Measurements from ENCODE around the gene CTSH.

Gene CTSH

GRCh38 chr15:78981532-78982313 lies 36.9 kb upstream of the CTSH start:
- TF ChIP-seq EZH2 (IDR thresholded peaks at IDR 0.05) (no peak), FOXP2 (optimal IDR thresholded peaks at IDR 0.05; ENCODE audit: control extremely low read depth, extremely low read length, insufficient read depth) (no peak), POLR2AphosphoS5 (IDR thresholded peaks at IDR 0.05; ENCODE audit: borderline replicate concordance, low read depth, low read length) (no peak)
- Histone ChIP-seq H3K36me3 (ENCODE audit: insufficient read depth, low read length) (no peaks in the 10 kb centered on the region), H3K4me3 (no peak overlapping the region), H3K9me3 (ENCODE audit: low read depth, low read length) (no peaks in the 10 kb centered on the region), H3K27ac (no peak overlapping the region), H3K9ac (ENCODE audit: insufficient read length) (no peak overlapping the region)
- no peak for DNase-seq (ENCODE audit: low read depth, low spot score)

- no peak overlapping the region for H3K27ac ChIP-seq
- no peak for TF ChIP-seq EZH2 (IDR thresholded peaks at IDR 0.05)
- TF ChIP-seq FOXP2 (optimal IDR thresholded peaks at IDR 0.05; ENCODE audit: control extremely low read depth, extremely low read length, insufficient read depth): no peak
- TF ChIP-seq POLR2AphosphoS5 (IDR thresholded peaks at IDR 0.05; ENCODE audit: borderline replicate concordance, low read depth, low read length): no peak
- no peaks in the 10 kb centered on the region for H3K9me3 ChIP-seq (ENCODE audit: low read depth, low read length)
- no peak overlapping the region for H3K4me3 ChIP-seq
- no peak for DNase-seq (ENCODE audit: low read depth, low spot score)
- H3K9ac ChIP-seq (ENCODE audit: insufficient read length): no peak overlapping the region
- no peaks in the 10 kb centered on the region for H3K36me3 ChIP-seq (ENCODE audit: insufficient read depth, low read length)
Observed at GRCh38 chr15:78979456-78980320, 34.8 kb upstream of the CTSH start.

GRCh38 chr15:78978601-78979179 lies 33.8 kb upstream of the CTSH start:
- no peak overlapping the region for H3K4me3 ChIP-seq

GRCh38 chr15:78977591-78978347 lies 32.9 kb upstream of the CTSH start:
- no peak overlapping the region for H3K9ac ChIP-seq (ENCODE audit: insufficient read length)
- no peaks in the 10 kb centered on the region for H3K36me3 ChIP-seq (ENCODE audit: insufficient read depth, low read length)
- no peak for DNase-seq (ENCODE audit: low read depth, low spot score)
- TF ChIP-seq POLR2AphosphoS5 (IDR thresholded peaks at IDR 0.05; ENCODE audit: borderline replicate concordance, low read depth, low read length) (no peak), EZH2 (IDR thresholded peaks at IDR 0.05) (no peak), FOXP2 (optimal IDR thresholded peaks at IDR 0.05; ENCODE audit: control extremely low read depth, extremely low read length, insufficient read depth) (no peak)
- H3K9me3 ChIP-seq (ENCODE audit: low read depth, low read length): no peaks in the 10 kb centered on the region
- no peak overlapping the region for H3K4me3 ChIP-seq
- no peak overlapping the region for H3K27ac ChIP-seq

More at GRCh38 chr15:78978601-78979179, 33.8 kb upstream of the CTSH start:
- Histone ChIP-seq H3K36me3 (ENCODE audit: insufficient read depth, low read length) (no peaks in the 10 kb centered on the region), H3K27ac (no peak overlapping the region), H3K9me3 (ENCODE audit: low read depth, low read length) (no peaks in the 10 kb centered on the region), H3K9ac (ENCODE audit: insufficient read length) (no peak overlapping the region)
- DNase-seq (ENCODE audit: low read depth, low spot score): no peak
- TF ChIP-seq FOXP2 (optimal IDR thresholded peaks at IDR 0.05; ENCODE audit: control extremely low read depth, extremely low read length, insufficient read depth): no peak
- no peak for TF ChIP-seq POLR2AphosphoS5 (IDR thresholded peaks at IDR 0.05; ENCODE audit: borderline replicate concordance, low read depth, low read length)
- no peak for TF ChIP-seq EZH2 (IDR thresholded peaks at IDR 0.05)

GRCh38 chr15:78977091-78977571 lies 32.3 kb upstream of the CTSH start:
- Histone ChIP-seq H3K4me3 (no peak overlapping the region), H3K9ac (ENCODE audit: insufficient read length) (no peak overlapping the region), H3K27ac (no peak overlapping the region), H3K36me3 (ENCODE audit: insufficient read depth, low read length) (no peaks in the 10 kb centered on the region), H3K9me3 (ENCODE audit: low read depth, low read length) (no peaks in the 10 kb centered on the region)
- no peak for DNase-seq (ENCODE audit: low read depth, low spot score)
- TF ChIP-seq POLR2AphosphoS5 (IDR thresholded peaks at IDR 0.05; ENCODE audit: borderline replicate concordance, low read depth, low read length) (no peak), FOXP2 (optimal IDR thresholded peaks at IDR 0.05; ENCODE audit: control extremely low read depth, extremely low read length, insufficient read depth) (no peak), EZH2 (IDR thresholded peaks at IDR 0.05) (no peak)

GRCh38 chr15:78976691-78977090 lies 31.8 kb upstream of the CTSH start:
- H3K9me3 ChIP-seq (ENCODE audit: low read depth, low read length): no peaks in the 10 kb centered on the region
- TF ChIP-seq FOXP2 (optimal IDR thresholded peaks at IDR 0.05; ENCODE audit: control extremely low read depth, extremely low read length, insufficient read depth): no peak
- no peak overlapping the region for H3K9ac ChIP-seq (ENCODE audit: insufficient read length)
- DNase-seq (ENCODE audit: low read depth, low spot score): no peak
- H3K27ac ChIP-seq: no peak overlapping the region
- H3K4me3 ChIP-seq: no peak overlapping the region
- H3K36me3 ChIP-seq (ENCODE audit: insufficient read depth, low read length): no peaks in the 10 kb centered on the region

- no peaks in the 10 kb centered on the region for H3K9me3 ChIP-seq (ENCODE audit: low read depth, low read length)
- H3K9ac ChIP-seq (ENCODE audit: insufficient read length): no peak overlapping the region
- DNase-seq (ENCODE audit: low read depth, low spot score): no peak
- TF ChIP-seq EZH2 (IDR thresholded peaks at IDR 0.05) (no peak), FOXP2 (optimal IDR thresholded peaks at IDR 0.05; ENCODE audit: control extremely low read depth, extremely low read length, insufficient read depth) (no peak), POLR2AphosphoS5 (IDR thresholded peaks at IDR 0.05; ENCODE audit: borderline replicate concordance, low read depth, low read length) (no peak)
- no peak overlapping the region for H3K27ac ChIP-seq
- H3K4me3 ChIP-seq: no peak overlapping the region
- no peaks in the 10 kb centered on the region for H3K36me3 ChIP-seq (ENCODE audit: insufficient read depth, low read length)
Observed at GRCh38 chr15:78974272-78974918, 29.5 kb upstream of the CTSH start.

Measured in SK-N-MC (cell line).